Memory B cell (primary cell): ENCODE results near the gene FBXO15.

Experiments
- ATAC-seq: fragments of 150-1000 bp; cut with Tn5 transposase; 2 replicates; pipeline ENCODE4 v1.10.0; 2021; ENCODE audit warnings: low read depth, mild to moderate bottlenecking, moderate library complexity
- DNase-seq, 2 donors: peaks; one replicate each; pipeline ENCODE4 v3.0.0; 2022; ENCODE audit warnings: low spot score in 2 of 2
- H3K27ac Mint-ChIP-seq: one replicate; pipeline ENCODE4 v1.8.0; 2022; ENCODE audit warnings: mild to moderate bottlenecking, moderate library complexity, mixed read lengths
- H3K27me3 Mint-ChIP-seq: one replicate; pipeline ENCODE4 v1.8.0; 2022; ENCODE audit warnings: mixed read lengths
- H3K36me3 Mint-ChIP-seq: one replicate; pipeline ENCODE4 v1.8.0; 2022; ENCODE audit warnings: mild to moderate bottlenecking, mixed read lengths
- H3K4me1 Mint-ChIP-seq: one replicate; pipeline ENCODE4 v1.8.0; 2022; ENCODE audit warnings: mixed read lengths
- H3K4me3 Mint-ChIP-seq: one replicate; pipeline ENCODE4 v1.8.0; 2022; ENCODE audit warnings: mild to moderate bottlenecking, moderate library complexity, mixed read lengths
- H3K9me3 Mint-ChIP-seq: one replicate; pipeline ENCODE4 v1.8.0; 2022; ENCODE audit warnings: mixed read lengths

Gene FBXO15

DNA sequence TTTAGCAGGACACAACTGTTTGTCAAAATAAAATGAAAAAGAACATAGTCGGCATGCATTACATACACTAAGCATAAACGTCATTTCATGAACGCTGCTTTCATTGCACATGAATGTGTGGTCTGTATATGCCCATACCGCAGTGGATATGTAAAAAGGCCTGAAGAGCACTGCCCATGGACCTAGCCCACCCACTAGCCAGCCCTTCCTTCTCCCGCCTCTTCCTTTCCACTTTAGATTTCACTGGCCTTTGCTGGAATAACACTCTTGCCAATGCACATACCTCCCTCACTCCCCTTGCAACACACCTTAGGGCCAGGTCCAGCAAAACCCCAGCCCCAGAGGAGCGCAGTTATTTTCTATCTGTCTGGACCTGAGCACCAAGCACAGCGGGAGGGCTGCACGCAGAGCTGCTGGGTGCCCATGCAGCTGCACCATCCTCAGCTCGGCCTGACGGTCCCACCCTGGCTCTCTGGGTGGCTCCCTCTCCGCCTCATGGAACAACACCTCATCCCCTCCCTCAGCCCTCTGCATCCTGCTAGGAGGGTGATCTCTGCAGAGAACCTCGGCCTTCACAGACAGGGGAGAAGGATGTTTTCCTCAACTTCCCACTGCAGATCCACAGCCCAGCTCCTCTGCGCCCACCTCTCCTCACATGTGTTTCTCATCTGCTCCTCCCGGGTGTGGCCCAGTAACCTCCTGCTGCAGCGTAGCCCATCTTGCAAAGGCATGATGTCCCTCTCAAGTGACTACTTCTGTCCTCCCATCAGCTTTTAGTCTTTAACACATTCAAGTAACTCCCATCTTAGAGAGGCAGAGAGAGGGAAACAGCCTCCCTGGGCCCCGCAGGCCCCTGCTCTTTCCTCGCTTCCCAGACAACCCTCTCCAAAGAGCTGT is 72.7 kb downstream of the FBXO15 start:
- H3K4me1 Mint-ChIP-seq, result no peaks in the 10 kb centered on the region
- DNase-seq, result no peak
- ATAC-seq, result no peak
- H3K4me3 Mint-ChIP-seq, result no peak overlapping the region
- H3K27ac Mint-ChIP-seq, result no peak overlapping the region
- H3K27me3 Mint-ChIP-seq, result peaks cover 5% of the 10 kb centered on the region
- no peaks in the 10 kb centered on the region for H3K36me3 Mint-ChIP-seq
- no peaks in the 10 kb centered on the region for H3K9me3 Mint-ChIP-seq

DNA sequence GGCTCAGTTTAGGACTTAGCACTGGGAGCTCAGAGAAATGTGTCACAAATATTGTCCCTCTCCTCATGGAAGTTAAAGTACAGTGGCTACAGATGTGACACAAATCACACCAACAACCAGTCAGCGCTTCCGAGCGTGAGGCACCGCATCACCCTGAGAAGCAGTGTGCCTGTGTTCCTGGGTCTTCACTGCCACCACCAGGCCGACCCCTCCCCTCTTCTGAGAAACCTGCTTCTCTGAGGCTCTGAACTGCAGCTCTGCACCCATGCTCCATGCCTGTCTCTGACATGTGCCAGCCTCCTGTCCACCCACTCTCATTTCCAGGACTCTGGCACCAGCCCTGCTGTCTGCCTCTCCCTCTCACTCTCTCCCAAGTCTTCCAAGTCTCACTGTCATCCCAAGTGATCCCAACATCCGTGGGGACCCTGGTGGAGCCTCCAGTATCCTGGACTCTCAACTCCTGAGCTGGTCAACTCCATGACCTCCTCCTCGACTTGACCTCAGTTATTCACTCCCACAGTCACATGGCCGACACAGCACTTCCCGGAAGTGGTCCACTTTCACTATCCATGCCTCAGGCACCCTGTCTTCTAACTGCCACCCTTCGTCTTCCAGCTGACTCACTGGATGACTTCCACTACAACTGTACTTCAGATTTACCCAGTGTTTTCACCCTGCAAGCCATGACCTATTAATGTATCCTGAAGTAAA is 73.5 kb downstream of the FBXO15 start:
- ATAC-seq (no peak), DNase-seq (no peak)
- H3K36me3 Mint-ChIP-seq, result no peaks in the 10 kb centered on the region
- H3K27me3 Mint-ChIP-seq, result peaks cover 5% of the 10 kb centered on the region
- H3K9me3 Mint-ChIP-seq, result no peaks in the 10 kb centered on the region
- H3K4me3 Mint-ChIP-seq, result no peak overlapping the region
- H3K4me1 Mint-ChIP-seq, result no peaks in the 10 kb centered on the region
- no peak overlapping the region for H3K27ac Mint-ChIP-seq

DNA sequence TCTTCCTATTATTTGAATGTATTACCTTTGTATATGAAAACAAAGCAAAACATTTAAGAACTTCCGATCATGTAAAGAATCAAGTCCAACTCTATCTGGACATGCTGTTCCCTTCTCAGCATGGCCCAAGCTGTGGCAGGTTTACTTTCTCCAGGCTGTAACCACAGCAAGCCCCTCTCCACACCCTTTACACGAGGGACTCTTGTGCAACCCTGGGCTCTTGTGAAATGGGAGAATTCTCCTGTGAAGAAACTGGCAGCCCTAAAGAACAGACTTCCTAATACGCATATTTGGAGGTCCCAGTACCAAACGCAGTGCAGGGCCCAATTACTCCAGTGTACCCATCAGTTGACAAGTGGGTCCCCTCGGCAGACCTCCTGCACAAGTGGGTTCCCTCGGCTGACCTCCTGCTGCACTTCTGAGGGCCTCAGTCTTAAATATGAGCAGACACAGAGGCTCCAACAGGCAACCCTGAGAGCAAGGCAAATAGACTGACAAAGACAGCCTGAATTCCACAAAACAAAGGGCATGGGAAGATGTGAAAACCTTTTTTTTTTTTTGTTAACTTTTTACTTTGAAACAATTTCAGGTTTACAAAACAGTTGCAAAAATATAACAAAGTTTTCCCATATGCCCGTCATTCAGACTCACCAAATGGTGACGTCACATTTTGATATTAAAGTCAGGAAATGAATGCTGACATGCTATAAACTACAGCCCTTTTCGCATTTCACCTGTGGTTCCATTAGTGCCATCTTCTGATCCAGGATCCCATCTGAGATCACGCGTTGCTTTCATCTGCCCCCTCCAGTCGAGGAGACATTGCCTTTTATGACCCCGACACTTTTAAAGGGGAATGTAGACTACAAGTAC is 78.2 kb downstream of the FBXO15 start:
- H3K4me3 Mint-ChIP-seq, result no peak overlapping the region
- H3K4me1 Mint-ChIP-seq, result peaks cover 3% of the 10 kb centered on the region
- no peaks in the 10 kb centered on the region for H3K36me3 Mint-ChIP-seq
- no peak for ATAC-seq
- H3K9me3 Mint-ChIP-seq, result no peaks in the 10 kb centered on the region
- peaks cover 4% of the 10 kb centered on the region for H3K27me3 Mint-ChIP-seq
- no peak overlapping the region for H3K27ac Mint-ChIP-seq
- DNase-seq, result no peak

DNA sequence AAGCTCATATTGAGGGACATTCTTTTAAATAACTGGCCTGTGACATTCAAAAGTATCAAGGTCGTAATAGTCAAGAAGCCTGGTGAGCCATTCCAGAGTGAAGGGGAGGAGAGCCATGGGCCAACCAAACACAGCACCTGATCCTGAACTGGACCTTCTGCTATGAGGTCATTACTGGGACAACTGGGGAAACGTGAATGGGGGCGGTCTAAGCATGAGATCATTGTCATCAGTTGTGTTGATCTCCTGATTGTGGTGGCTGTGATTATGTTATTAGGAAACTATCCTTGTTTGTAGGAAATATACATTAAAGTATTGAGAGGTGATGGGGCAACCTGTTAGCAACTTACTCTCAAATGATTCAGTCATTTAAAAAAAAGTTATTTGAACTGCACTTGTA is 79.3 kb downstream of the FBXO15 start:
- ATAC-seq (no peak), DNase-seq (no peak)
- peaks cover 7% of the 10 kb centered on the region for H3K4me1 Mint-ChIP-seq
- no peak overlapping the region for H3K27ac Mint-ChIP-seq
- peaks cover 8% of the 10 kb centered on the region for H3K27me3 Mint-ChIP-seq
- H3K4me3 Mint-ChIP-seq, result no peak overlapping the region
- no peaks in the 10 kb centered on the region for H3K9me3 Mint-ChIP-seq
- H3K36me3 Mint-ChIP-seq, result no peaks in the 10 kb centered on the region

DNA sequence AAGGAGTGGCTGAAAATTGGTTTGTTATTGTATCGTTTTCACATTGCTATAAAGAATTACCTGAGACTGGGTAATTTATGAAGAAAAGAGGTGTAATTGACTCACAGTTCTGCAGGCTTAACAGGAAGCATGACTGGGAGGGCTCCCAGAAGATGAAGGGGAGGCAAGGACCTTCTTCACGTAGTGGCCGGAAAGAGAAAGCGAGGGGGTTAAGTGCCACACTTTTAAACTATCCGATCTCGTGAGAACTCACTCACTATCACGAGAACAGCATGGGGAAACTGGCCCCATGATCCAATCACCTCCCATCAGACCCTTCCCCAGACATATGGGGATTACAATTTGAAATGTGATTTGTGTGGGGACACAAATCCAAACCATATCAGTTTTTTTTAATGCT is 81.6 kb downstream of the FBXO15 start:
- H3K9me3 Mint-ChIP-seq, result no peaks in the 10 kb centered on the region
- no peak for ATAC-seq
- no peaks in the 10 kb centered on the region for H3K36me3 Mint-ChIP-seq
- H3K4me3 Mint-ChIP-seq, result no peak overlapping the region
- H3K4me1 Mint-ChIP-seq, result peaks cover 7% of the 10 kb centered on the region
- H3K27ac Mint-ChIP-seq, result peak overlapping the region; percentile 43
- no peak for DNase-seq
- H3K27me3 Mint-ChIP-seq, result peaks cover 6% of the 10 kb centered on the region

DNA sequence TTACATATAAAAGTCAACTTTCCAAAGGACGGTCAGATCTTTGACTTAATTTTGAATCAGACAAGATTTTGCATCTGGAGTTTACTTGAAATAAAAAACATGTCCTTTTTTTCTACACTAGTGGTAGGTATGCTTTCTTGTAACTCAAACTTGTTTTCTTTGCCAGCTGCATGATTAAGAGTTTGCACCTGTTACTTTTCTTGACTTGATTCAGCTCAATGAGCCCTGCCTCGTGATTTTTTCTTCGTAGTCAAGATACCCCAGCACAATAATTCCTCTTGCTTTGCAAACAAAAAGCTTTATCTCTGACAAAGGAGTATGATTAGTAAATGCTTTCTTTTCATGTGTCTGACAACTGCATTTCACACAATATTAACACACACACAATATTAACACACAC is 82.3 kb downstream of the FBXO15 start:
- Mint-ChIP-seq H3K9me3 (no peaks in the 10 kb centered on the region), H3K27me3 (peaks cover 6% of the 10 kb centered on the region), H3K4me1 (peaks cover 7% of the 10 kb centered on the region), H3K36me3 (no peaks in the 10 kb centered on the region), H3K4me3 (no peak overlapping the region), H3K27ac (peak overlapping the region; percentile 43)
- no peak for DNase-seq
- peak; percentile 34 for ATAC-seq

DNA sequence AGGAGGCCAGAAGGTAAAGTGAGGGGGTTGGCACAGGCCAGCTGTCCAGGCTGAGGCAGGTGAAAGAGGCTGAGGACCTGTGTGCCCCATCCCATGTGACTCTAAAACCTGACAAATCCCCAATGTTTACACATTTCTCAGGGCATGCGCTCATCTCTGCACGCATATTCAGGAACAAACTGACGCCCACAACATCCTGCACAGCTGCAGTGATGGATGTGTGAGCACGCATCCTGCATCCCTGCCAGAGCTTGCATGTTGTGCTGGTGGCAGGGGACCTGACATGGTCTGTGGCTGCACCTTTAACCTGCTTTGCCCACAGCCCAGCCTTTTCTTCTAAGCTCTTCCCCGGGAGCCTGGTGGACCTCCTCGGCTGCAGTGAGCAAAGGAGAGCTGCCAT is 83.1 kb downstream of the FBXO15 start:
- peaks cover 6% of the 10 kb centered on the region for H3K27me3 Mint-ChIP-seq
- no peak overlapping the region for H3K4me3 Mint-ChIP-seq
- H3K4me1 Mint-ChIP-seq, result peaks cover 10% of the 10 kb centered on the region
- peak; percentile 37 for ATAC-seq
- H3K36me3 Mint-ChIP-seq, result no peaks in the 10 kb centered on the region
- H3K9me3 Mint-ChIP-seq, result no peaks in the 10 kb centered on the region
- no peak overlapping the region for H3K27ac Mint-ChIP-seq
- DNase-seq, result no peak

DNA sequence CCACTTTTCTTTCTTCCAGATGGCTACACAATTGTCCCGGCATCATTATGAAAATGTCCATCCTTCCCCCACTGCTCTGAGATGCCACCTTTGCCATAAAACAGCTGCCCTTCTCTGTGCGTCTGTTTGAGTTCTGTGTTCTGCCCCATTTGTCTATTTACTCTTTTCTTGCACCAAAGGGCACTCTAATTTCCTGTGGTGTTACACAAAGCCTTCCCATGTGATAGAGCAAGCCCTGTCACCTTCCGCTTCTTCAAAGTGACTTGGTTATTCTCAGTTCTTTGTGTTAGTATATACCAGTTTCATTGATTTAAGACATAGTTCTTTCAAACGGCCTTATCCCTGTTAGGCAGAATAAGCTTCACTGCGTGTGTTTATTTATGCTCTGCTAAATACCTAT is 84.1 kb downstream of the FBXO15 start:
- ATAC-seq, result peak; percentile 35
- H3K4me1 Mint-ChIP-seq, result peaks cover 10% of the 10 kb centered on the region
- no peak overlapping the region for H3K4me3 Mint-ChIP-seq
- H3K36me3 Mint-ChIP-seq, result no peaks in the 10 kb centered on the region
- DNase-seq, result no peak
- H3K27ac Mint-ChIP-seq, result peak overlapping the region; percentile 48
- H3K9me3 Mint-ChIP-seq, result no peaks in the 10 kb centered on the region
- peaks cover 6% of the 10 kb centered on the region for H3K27me3 Mint-ChIP-seq

DNA sequence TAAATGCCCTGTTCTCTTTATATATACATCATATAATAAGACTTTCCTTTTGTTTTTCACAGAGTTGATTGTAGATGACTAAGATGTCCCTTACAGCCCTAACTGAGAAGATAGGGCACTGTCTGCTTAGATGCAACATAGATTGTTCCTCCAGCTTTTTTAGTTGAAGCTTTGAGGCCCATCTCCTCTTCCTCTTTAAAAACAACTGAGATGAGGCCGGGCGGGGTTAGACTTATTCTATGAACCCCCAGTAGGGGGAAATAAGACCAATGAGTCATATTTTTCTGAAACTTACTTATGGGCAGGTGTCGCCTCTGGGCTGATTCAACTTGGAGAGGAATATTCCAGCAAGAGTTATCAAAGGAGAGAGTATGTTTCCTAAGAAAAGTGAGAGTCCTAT is 84.6 kb downstream of the FBXO15 start:
- Mint-ChIP-seq H3K9me3 (no peaks in the 10 kb centered on the region), H3K36me3 (no peaks in the 10 kb centered on the region), H3K4me3 (no peak overlapping the region), H3K4me1 (peaks cover 10% of the 10 kb centered on the region), H3K27ac (peak overlapping the region; percentile 48), H3K27me3 (peaks cover 6% of the 10 kb centered on the region)
- peak; percentile 62 for ATAC-seq
- DNase-seq, result no peak

DNA sequence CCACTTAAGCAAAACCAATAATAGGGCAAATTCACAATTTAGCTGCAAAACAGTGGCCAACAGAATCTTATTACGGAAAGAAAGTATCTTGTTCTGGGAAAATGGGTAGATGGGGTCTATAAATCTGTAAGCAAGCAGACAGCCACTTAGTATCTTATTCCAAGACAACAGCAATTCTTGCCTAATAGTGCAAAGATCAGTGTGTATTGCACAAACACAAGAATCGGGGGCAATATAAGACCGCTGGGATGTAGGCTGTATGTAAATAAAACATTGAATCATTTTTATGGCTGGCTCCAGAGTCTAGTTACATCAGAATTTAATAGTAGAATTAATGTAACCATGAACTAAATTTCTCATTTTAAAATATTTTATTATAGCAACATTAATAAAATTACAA is 85.6 kb downstream of the FBXO15 start:
- H3K4me1 Mint-ChIP-seq, result peaks cover 10% of the 10 kb centered on the region
- ATAC-seq (no peak), DNase-seq (no peak)
- H3K9me3 Mint-ChIP-seq, result peaks cover 4% of the 10 kb centered on the region
- H3K4me3 Mint-ChIP-seq, result no peak overlapping the region
- H3K27me3 Mint-ChIP-seq, result peaks cover 6% of the 10 kb centered on the region
- no peaks in the 10 kb centered on the region for H3K36me3 Mint-ChIP-seq
- no peak overlapping the region for H3K27ac Mint-ChIP-seq

DNA sequence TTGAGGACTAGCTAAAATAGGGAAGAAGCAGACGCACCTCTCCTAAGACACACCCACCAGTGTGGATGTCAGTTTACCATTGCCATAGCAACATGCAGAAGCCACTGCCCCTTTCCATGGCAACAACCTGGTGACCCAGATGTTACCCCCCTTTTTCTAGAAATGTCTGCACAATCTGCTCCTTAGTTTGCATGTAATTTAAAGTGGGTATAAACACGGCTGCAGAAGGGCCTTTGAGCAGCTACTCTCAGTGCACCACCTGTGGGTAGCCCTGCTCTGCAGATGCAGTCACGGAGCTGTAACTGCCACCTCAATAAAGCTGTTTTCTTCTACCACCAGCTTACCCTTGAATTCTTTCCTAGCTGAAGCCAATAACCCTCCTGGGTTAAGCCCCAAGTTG is 87.1 kb downstream of the FBXO15 start:
- Mint-ChIP-seq H3K36me3 (no peaks in the 10 kb centered on the region), H3K27me3 (peaks cover 3% of the 10 kb centered on the region), H3K4me3 (no peak overlapping the region), H3K9me3 (peaks cover 6% of the 10 kb centered on the region), H3K4me1 (peaks cover 10% of the 10 kb centered on the region), H3K27ac (peak overlapping the region; percentile 5)
- no peak for ATAC-seq
- no peak for DNase-seq

DNA sequence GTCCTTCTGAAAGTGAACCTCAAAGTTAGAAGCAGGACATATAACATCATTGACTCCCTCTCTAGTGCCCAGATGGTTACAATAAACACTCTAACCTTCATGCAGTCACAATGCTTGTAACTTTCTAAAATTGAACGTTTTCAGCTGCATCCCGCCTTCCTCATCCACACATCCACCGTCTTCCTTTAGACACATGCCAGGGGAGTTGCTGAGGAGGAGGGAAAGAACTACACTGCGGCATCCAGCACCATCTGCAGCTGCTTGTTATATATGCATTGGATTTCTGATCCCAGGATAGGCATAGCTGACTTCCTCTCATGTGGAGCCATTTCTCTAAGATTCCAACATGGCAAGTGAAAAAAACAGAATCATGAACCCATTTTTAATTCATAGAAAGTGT is 96.8 kb downstream of the FBXO15 start:
- ATAC-seq, result no peak
- no peaks in the 10 kb centered on the region for H3K4me1 Mint-ChIP-seq
- H3K9me3 Mint-ChIP-seq, result peaks cover 4% of the 10 kb centered on the region
- peaks cover 11% of the 10 kb centered on the region for H3K27me3 Mint-ChIP-seq
- H3K36me3 Mint-ChIP-seq, result no peaks in the 10 kb centered on the region
- H3K4me3 Mint-ChIP-seq, result no peak overlapping the region
- no peak overlapping the region for H3K27ac Mint-ChIP-seq
- no peak for DNase-seq

DNA sequence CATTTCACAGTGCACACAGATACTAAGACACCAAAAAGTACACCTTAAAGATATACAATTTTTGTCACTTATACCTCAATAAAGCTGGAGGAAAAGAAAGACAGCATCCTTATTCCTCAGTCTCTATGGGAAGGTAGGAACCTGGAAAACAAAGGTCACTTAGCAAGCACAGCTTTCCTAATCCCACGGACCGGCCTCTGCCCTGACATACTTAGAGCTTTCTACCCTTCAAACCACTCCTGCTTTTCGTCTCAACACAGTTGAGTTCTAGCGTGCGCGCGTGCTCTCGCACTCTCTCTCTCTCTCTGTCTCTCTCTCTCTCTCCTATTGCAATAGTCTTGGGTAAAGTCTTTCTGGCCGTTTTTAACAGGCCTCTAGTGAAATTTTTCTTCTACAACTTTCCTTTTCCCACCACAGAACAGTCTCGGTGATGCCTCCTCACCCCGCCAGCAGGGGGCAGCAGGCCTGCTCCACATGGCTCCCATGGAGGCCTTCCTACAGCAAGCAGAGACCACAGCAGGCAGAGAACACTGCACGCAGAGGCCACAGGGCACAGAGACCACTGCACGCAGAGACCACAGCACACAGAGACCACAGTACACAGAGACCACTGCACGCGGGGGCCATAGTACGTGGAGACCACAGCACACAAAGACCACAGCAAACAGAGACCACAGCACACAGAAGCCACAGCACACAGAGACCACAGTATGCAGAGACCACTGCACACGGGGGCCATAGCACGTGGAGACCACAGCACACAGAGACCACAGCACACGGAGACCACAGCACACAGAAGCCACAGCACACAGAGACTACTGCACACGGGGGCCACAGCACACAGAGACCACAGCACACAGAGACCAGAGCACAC is 106.9 kb downstream of the FBXO15 start:
- ATAC-seq, result peak; percentile 52
- Mint-ChIP-seq H3K9me3 (no peaks in the 10 kb centered on the region), H3K27me3 (no peaks in the 10 kb centered on the region), H3K36me3 (no peaks in the 10 kb centered on the region), H3K27ac (no peak overlapping the region), H3K4me1 (no peaks in the 10 kb centered on the region), H3K4me3 (no peak overlapping the region)
- DNase-seq, result peak; percentile 22 to 24
